Measurements from ENCODE around the gene HTATSF1. TPM values are rescaled to one million over a fixed set of nuclear protein-coding genes. Genes with fewer than 3 reads are reported as not detected.

HTATSF1 gene
- total RNA-seq, 1 experiment from 2014 or later = 25.3 TPM

- Histone ChIP-seq H3K4me3 (ENCODE audit: low read length) (no peak overlapping the region), H3K79me2 (ENCODE audit: low read length) (no peaks in the 10 kb centered on the region), H3K27me3 (ENCODE audit: low read length) (no peaks in the 10 kb centered on the region), H3K27ac (ENCODE audit: low read length) (no peak overlapping the region), H3K9ac (ENCODE audit: low read length) (no peak overlapping the region), H3K4me2 (ENCODE audit: low read depth, low read length, poor library complexity, severe bottlenecking) (no peak overlapping the region), H4K20me1 (ENCODE audit: insufficient read depth, low read depth, low read length) (no peaks in the 10 kb centered on the region), H3K9me3 (ENCODE audit: low read length) (no peaks in the 10 kb centered on the region), H3K9me2 (replicated peaks; ENCODE audit: insufficient read depth, low read length) (no peaks in the 10 kb centered on the region), H2AFZ (ENCODE audit: low read length) (no peak overlapping the region), H3K36me3 (ENCODE audit: insufficient read depth, low read length) (no peaks in the 10 kb centered on the region), H3K4me1 (ENCODE audit: low read length) (0 out of 2 replicates have a peak, but pooled peaks cover 2% of the 10 kb centered on the region)
- DNase-seq = no peak
Observed at GRCh38 chrX:136541294-136541693, 43.9 kb downstream of the HTATSF1 start.

GRCh38 chrX:136542281-136542680 is 44.9 kb downstream of the HTATSF1 start:
- Histone ChIP-seq H2AFZ (ENCODE audit: low read length) (no peak overlapping the region), H3K9me3 (ENCODE audit: low read length) (no peaks in the 10 kb centered on the region), H3K36me3 (ENCODE audit: insufficient read depth, low read length) (no peaks in the 10 kb centered on the region), H3K4me1 (ENCODE audit: low read length) (0 out of 2 replicates have a peak, but pooled peaks cover 2% of the 10 kb centered on the region), H3K9me2 (replicated peaks; ENCODE audit: insufficient read depth, low read length) (no peaks in the 10 kb centered on the region), H3K27ac (ENCODE audit: low read length) (no peak overlapping the region), H3K27me3 (ENCODE audit: low read length) (no peaks in the 10 kb centered on the region), H3K4me3 (ENCODE audit: low read length) (no peak overlapping the region), H3K4me2 (ENCODE audit: low read depth, low read length, poor library complexity, severe bottlenecking) (no peak overlapping the region), H4K20me1 (ENCODE audit: insufficient read depth, low read depth, low read length) (no peaks in the 10 kb centered on the region), H3K9ac (ENCODE audit: low read length) (no peak overlapping the region), H3K79me2 (ENCODE audit: low read length) (no peaks in the 10 kb centered on the region)
- no peak for DNase-seq

- DNase-seq = no peak
- no peak overlapping the region for H3K27ac ChIP-seq (ENCODE audit: low read length)
Observed at GRCh38 chrX:136546371-136546781, 49.0 kb downstream of the HTATSF1 start.

GRCh38 chrX:136549226-136549625 is 51.8 kb downstream of the HTATSF1 start:
- no peak overlapping the region for H3K4me3 ChIP-seq (ENCODE audit: low read length)
- no peaks in the 10 kb centered on the region for H3K4me1 ChIP-seq (ENCODE audit: low read length)
- H4K20me1 ChIP-seq (ENCODE audit: insufficient read depth, low read depth, low read length) = no peaks in the 10 kb centered on the region
- no peak for DNase-seq
- H3K9me2 ChIP-seq (replicated peaks; ENCODE audit: insufficient read depth, low read length) = no peaks in the 10 kb centered on the region
- H3K9ac ChIP-seq (ENCODE audit: low read length) = no peak overlapping the region
- H3K9me3 ChIP-seq (ENCODE audit: low read length) = no peaks in the 10 kb centered on the region
- H3K27me3 ChIP-seq (ENCODE audit: low read length) = no peaks in the 10 kb centered on the region
- H3K27ac ChIP-seq (ENCODE audit: low read length) = no peak overlapping the region
- H2AFZ ChIP-seq (ENCODE audit: low read length) = no peak overlapping the region
- H3K79me2 ChIP-seq (ENCODE audit: low read length) = no peaks in the 10 kb centered on the region
- no peak overlapping the region for H3K4me2 ChIP-seq (ENCODE audit: low read depth, low read length, poor library complexity, severe bottlenecking)
- no peaks in the 10 kb centered on the region for H3K36me3 ChIP-seq (ENCODE audit: insufficient read depth, low read length)

More at GRCh38 chrX:136546371-136546781, 49.0 kb downstream of the HTATSF1 start:
- Histone ChIP-seq H3K9ac (ENCODE audit: low read length) (no peak overlapping the region), H3K9me3 (ENCODE audit: low read length) (no peaks in the 10 kb centered on the region), H3K4me3 (ENCODE audit: low read length) (no peak overlapping the region), H3K79me2 (ENCODE audit: low read length) (no peaks in the 10 kb centered on the region), H3K9me2 (replicated peaks; ENCODE audit: insufficient read depth, low read length) (no peaks in the 10 kb centered on the region), H3K4me1 (ENCODE audit: low read length) (no peaks in the 10 kb centered on the region), H3K27me3 (ENCODE audit: low read length) (no peaks in the 10 kb centered on the region), H3K36me3 (ENCODE audit: insufficient read depth, low read length) (no peaks in the 10 kb centered on the region), H4K20me1 (ENCODE audit: insufficient read depth, low read depth, low read length) (no peaks in the 10 kb centered on the region), H2AFZ (ENCODE audit: low read length) (no peak overlapping the region), H3K4me2 (ENCODE audit: low read depth, low read length, poor library complexity, severe bottlenecking) (no peak overlapping the region)

GRCh38 chrX:136551410-136551809 is 54.0 kb downstream of the HTATSF1 start:
- Histone ChIP-seq H2AFZ (ENCODE audit: low read length) (no peak overlapping the region), H3K4me1 (ENCODE audit: low read length) (no peaks in the 10 kb centered on the region), H3K27me3 (ENCODE audit: low read length) (no peaks in the 10 kb centered on the region), H4K20me1 (ENCODE audit: insufficient read depth, low read depth, low read length) (no peaks in the 10 kb centered on the region), H3K79me2 (ENCODE audit: low read length) (no peaks in the 10 kb centered on the region), H3K4me2 (ENCODE audit: low read depth, low read length, poor library complexity, severe bottlenecking) (no peak overlapping the region), H3K9me3 (ENCODE audit: low read length) (no peaks in the 10 kb centered on the region), H3K9ac (ENCODE audit: low read length) (no peak overlapping the region), H3K36me3 (ENCODE audit: insufficient read depth, low read length) (no peaks in the 10 kb centered on the region), H3K4me3 (ENCODE audit: low read length) (no peak overlapping the region), H3K9me2 (replicated peaks; ENCODE audit: insufficient read depth, low read length) (no peaks in the 10 kb centered on the region), H3K27ac (ENCODE audit: low read length) (no peak overlapping the region)
- DNase-seq = no peak

- no peak overlapping the region for H3K4me2 ChIP-seq (ENCODE audit: low read depth, low read length, poor library complexity, severe bottlenecking)
- no peak overlapping the region for H3K9ac ChIP-seq (ENCODE audit: low read length)
- no peaks in the 10 kb centered on the region for H3K79me2 ChIP-seq (ENCODE audit: low read length)
- no peaks in the 10 kb centered on the region for H3K36me3 ChIP-seq (ENCODE audit: insufficient read depth, low read length)
- H3K4me1 ChIP-seq (ENCODE audit: low read length) = no peaks in the 10 kb centered on the region
- no peaks in the 10 kb centered on the region for H3K9me2 ChIP-seq (replicated peaks; ENCODE audit: insufficient read depth, low read length)
- no peaks in the 10 kb centered on the region for H3K9me3 ChIP-seq (ENCODE audit: low read length)
- H3K4me3 ChIP-seq (ENCODE audit: low read length) = no peak overlapping the region
- no peaks in the 10 kb centered on the region for H4K20me1 ChIP-seq (ENCODE audit: insufficient read depth, low read depth, low read length)
- H3K27ac ChIP-seq (ENCODE audit: low read length) = no peak overlapping the region
- DNase-seq = no peak
- no peaks in the 10 kb centered on the region for H3K27me3 ChIP-seq (ENCODE audit: low read length)
- H2AFZ ChIP-seq (ENCODE audit: low read length) = no peak overlapping the region
Observed at GRCh38 chrX:136555694-136556093, 58.3 kb downstream of the HTATSF1 start.

Small RNA genes lying within 50 kb of the gene (small RNA-seq; reads per million reads assigned to genes)
- gene MIR934 = not detected

Other genes with a start within 250 kb of the HTATSF1 start
- gene MAP7D3, start 246.2 kb upstream of the HTATSF1 start, total RNA-seq (2014; rRNA removed; shearing (Covaris generic); ENCODE audit: low replicate concordance) = 25.3 and 27.2 TPM in 2 replicates
- not detected in 2 replicates for gene ADGRG4, start 196.6 kb upstream of the HTATSF1 start, total RNA-seq (2014; rRNA removed; shearing (Covaris generic); ENCODE audit: low replicate concordance)
- not detected in 2 replicates for gene BRS3, start 9.6 kb upstream of the HTATSF1 start, total RNA-seq (2014; rRNA removed; shearing (Covaris generic); ENCODE audit: low replicate concordance)
- gene VGLL1, start 34.6 kb downstream of the HTATSF1 start, total RNA-seq (2014; rRNA removed; shearing (Covaris generic); ENCODE audit: low replicate concordance) = not detected in 2 replicates
- gene CD40LG, start 150.6 kb downstream of the HTATSF1 start, total RNA-seq (2014; rRNA removed; shearing (Covaris generic); ENCODE audit: low replicate concordance) = not detected in 2 replicates

All from Karpas-422 (cell line).